ENCODE results near the gene FYN. TPM values are rescaled to one million over a fixed set of nuclear protein-coding genes. Genes with fewer than 3 reads are reported as not detected.

FYN gene
- total and polyA plus RNA-seq, 2 of the 4 experiments (the other 2 are of a cell fraction): 30.8 to 36.4 TPM

DNA sequence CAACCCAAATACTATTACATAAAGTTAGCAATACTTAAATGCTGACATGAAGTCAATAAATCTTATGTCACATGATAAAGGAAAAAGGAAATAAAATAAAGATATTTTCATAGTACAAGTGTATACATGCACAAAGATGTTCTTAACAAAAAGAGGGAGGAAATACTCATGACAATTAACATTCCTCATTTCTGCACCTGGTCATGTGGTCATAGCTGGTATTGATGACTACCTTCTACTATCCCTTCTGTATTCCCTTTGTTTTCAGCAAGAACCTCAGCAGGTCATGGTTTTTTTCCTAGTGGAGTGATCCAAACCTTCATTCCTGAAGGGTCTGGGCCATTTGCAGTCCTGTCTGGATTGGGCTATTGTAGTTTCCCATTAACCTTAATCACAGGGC is 43.5 kb upstream of the FYN start:
- in situ Hi-C loops (cut with MboI; ENCODE audit: low sequenced_read_pairs) (no loop called here), dilution Hi-C loops (cut with HindIII; ENCODE audit: low sequenced_read_pairs, unreplicated experiment) (no loop called here), intact Hi-C loops (cut with micrococcal nuclease) (no loop called here)
- Histone ChIP-seq H3K9ac (ENCODE audit: low read depth, low read length) (no peak overlapping the region), H3K27ac (ENCODE audit: insufficient read depth, low read length) (no peak overlapping the region), H3K9me1 (ENCODE audit: insufficient read depth, low read length) (no peaks in the 10 kb centered on the region), H3K18ac (ENCODE audit: low read depth, low read length) (no peak overlapping the region), H2BK15ac (ENCODE audit: low read depth, low read length) (no peak overlapping the region), H2BK5ac (ENCODE audit: low read depth, low read length, poor library complexity, severe bottlenecking) (no peak overlapping the region), H3K4me3 (ENCODE audit: insufficient read depth, low read depth, low read length) (no peak overlapping the region), H3K9me3 (ENCODE audit: control insufficient read depth, insufficient read depth, low read length) (peaks cover 2% of the 10 kb centered on the region; the same call in 1 of the 2 replicates), H3K56ac (ENCODE audit: extremely low read depth, insufficient read depth, low read length) (no peak overlapping the region), H4K5ac (ENCODE audit: low read depth, low read length) (no peak overlapping the region), H2AK9ac (replicated peaks; ENCODE audit: low read depth, low read length, poor library complexity) (no peak overlapping the region), H2BK120ac (ENCODE audit: low read depth, low read length) (no peak overlapping the region), H3K14ac (replicated peaks; ENCODE audit: low read depth, low read length) (no peak overlapping the region), H4K91ac (ENCODE audit: insufficient read depth, low read depth, low read length) (no peak overlapping the region), H3K4me1 (ENCODE audit: control insufficient read depth, insufficient read depth, low read length) (no peaks in the 10 kb centered on the region), H4K20me1 (ENCODE audit: insufficient read depth, low read length) (no peaks in the 10 kb centered on the region), H3K79me1 (ENCODE audit: low read depth in 1 of 2, low read length in 2 of 2) (no peaks in the 10 kb centered on the region), H3K4ac (ENCODE audit: low read depth, low read length) (no peak overlapping the region), H2AFZ (replicated peaks; ENCODE audit: low read length, poor library complexity) (no peak overlapping the region), H3K27me3 (ENCODE audit: control insufficient read depth, insufficient read depth, low read length) (no peaks in the 10 kb centered on the region), H3K23ac (ENCODE audit: low read depth, low read length) (no peak overlapping the region), H4K8ac (ENCODE audit: low read depth in 2 of 2, low read length in 2 of 2) (no peak overlapping the region), H3K4me2 (ENCODE audit: low read depth, low read length) (no peak overlapping the region), H2BK20ac (ENCODE audit: low read depth, low read length) (no peak overlapping the region), H2AK5ac (ENCODE audit: low read depth, low read length) (no peak overlapping the region), H3K36me3 (ENCODE audit: control insufficient read depth, insufficient read depth, low read length) (no peaks in the 10 kb centered on the region)
- CTCF ChIA-PET: no interaction called here
- ATAC-seq (ENCODE audit: low read depth): no peak
- TF ChIP-seq FOS (IDR thresholded peaks at IDR 0.05; ENCODE audit: low read depth, low read length) (no peak), MAZ (IDR thresholded peaks at IDR 0.05; ENCODE audit: borderline replicate concordance, low read depth, low read length) (no peak), RAD21 (IDR thresholded peaks at IDR 0.05; ENCODE audit: low read length) (no peak), CHD1 (IDR thresholded peaks at IDR 0.05; ENCODE audit: low read depth, low read length) (no peak), POLR2A (IDR thresholded peaks at IDR 0.05; ENCODE audit: low read depth, low read length) (no peak), CEBPB (IDR thresholded peaks at IDR 0.05; ENCODE audit: low read depth, low read length) (no peak), MAFK (IDR thresholded peaks at IDR 0.05; ENCODE audit: low read depth, low read length) (no peak), BHLHE40 (IDR thresholded peaks at IDR 0.05; ENCODE audit: low read depth, low read length) (no peak)
- BruUV-seq (replicated peaks): no TSS peak
- POLR2A ChIA-PET (ENCODE audit: unreplicated experiment): no interaction called here
- no peak for DNase-seq

Data from IMR-90 (cell line).